HUES48 (cell line): Measurements from ENCODE around the gene PRKG1.

Experiments used
- H3K27ac ChIP-seq: one replicate; pipeline ENCODE4 v1.7.0; 2013; ENCODE audit warnings: low read depth, low read length, inconsistent platforms
- H3K27me3 ChIP-seq: 2 replicates; pipeline ENCODE4 v1.6.1; 2013; ENCODE audit warnings: mild to moderate bottlenecking, low read length; ENCODE audit not compliant: control insufficient read depth, insufficient read depth
- H3K36me3 ChIP-seq: 2 replicates; pipeline ENCODE4 v1.6.1; 2013; ENCODE audit warnings: low read length; ENCODE audit not compliant: control insufficient read depth, insufficient read depth
- H3K4me1 ChIP-seq: 2 replicates; pipeline ENCODE4 v1.6.1; 2013; ENCODE audit warnings: mild to moderate bottlenecking, low read length; ENCODE audit not compliant: control insufficient read depth, insufficient read depth
- H3K4me3 ChIP-seq: 2 replicates; pipeline ENCODE4 v1.5.1; 2013; ENCODE audit warnings: mild to moderate bottlenecking, low read depth, low read length
- H3K9ac ChIP-seq: 2 replicates; pipeline ENCODE4 v1.6.1; 2013; ENCODE audit warnings: mild to moderate bottlenecking, low read depth, low read length, moderate library complexity
- H3K9me3 ChIP-seq: 2 replicates; pipeline ENCODE4 v1.6.1; 2013; ENCODE audit warnings: low read length; ENCODE audit not compliant: control insufficient read depth, insufficient read depth

Gene PRKG1

DNA sequence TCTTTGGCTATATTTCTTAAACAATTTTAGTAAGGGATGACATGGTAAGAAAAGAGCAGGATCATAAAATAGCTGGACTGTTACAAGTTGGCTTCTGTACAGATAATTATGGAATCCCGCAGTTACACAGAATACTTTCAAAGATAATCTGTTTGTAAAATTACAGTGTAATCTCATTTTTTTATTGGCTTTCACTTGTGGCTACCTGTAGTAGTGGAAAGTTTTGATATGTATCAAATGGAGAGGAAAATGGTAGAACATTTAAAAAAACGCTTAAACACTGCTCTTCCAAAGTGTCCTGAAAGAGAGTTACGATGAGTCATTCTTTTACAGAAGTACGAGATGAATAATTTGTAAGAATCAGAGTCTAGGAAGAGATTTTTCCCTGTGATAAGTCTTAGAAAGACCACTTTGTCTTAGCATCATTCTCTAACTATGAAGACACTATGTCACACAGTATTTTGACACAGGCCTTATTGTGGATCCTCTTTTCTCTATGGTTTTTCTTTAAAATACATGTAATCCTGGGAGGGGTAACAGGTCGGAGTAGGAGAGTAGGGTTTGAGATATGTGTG, 1024.8 kb downstream of the PRKG1 start:
- Histone ChIP-seq H3K27me3 (no peaks in the 10 kb centered on the region), H3K27ac (no peak overlapping the region), H3K9ac (no peak overlapping the region), H3K4me1 (peaks cover 5% of the 10 kb centered on the region; the same call in 1 of the 2 replicates), H3K9me3 (no peaks in the 10 kb centered on the region), H3K4me3 (no peak overlapping the region), H3K36me3 (no peaks in the 10 kb centered on the region)

DNA sequence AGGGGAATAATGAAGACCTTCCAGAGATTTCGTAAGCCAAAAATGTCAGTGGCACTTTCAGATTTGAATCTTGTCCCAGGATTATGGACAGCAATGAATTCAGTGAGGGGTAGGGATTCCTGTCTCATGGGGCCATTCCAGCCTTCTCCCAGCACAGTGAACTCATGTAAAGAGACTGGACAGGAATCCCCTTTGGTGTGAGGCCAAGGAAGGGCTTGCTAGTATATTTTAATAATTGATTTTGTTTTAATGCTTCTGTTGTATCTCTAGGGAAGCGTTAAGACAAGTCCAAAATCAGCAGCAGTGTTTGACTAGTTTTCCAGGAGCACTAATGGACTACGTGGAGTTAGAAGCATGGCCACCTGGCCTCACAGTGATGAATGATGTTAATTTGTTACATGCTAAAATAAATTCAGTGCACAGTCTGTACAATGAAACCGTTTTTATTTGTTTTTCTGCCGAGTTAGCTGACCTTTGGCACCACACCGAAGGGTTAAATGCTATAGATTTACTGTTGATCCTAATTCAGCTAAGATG, 1025.8 kb downstream of the PRKG1 start:
- no peak overlapping the region for H3K27ac ChIP-seq
- H3K27me3 ChIP-seq = no peaks in the 10 kb centered on the region
- no peaks in the 10 kb centered on the region for H3K9me3 ChIP-seq
- no peak overlapping the region for H3K9ac ChIP-seq
- H3K4me3 ChIP-seq = no peak overlapping the region
- H3K36me3 ChIP-seq = no peaks in the 10 kb centered on the region
- H3K4me1 ChIP-seq = peaks cover 2% of the 10 kb centered on the region; the same call in 1 of the 2 replicates

DNA sequence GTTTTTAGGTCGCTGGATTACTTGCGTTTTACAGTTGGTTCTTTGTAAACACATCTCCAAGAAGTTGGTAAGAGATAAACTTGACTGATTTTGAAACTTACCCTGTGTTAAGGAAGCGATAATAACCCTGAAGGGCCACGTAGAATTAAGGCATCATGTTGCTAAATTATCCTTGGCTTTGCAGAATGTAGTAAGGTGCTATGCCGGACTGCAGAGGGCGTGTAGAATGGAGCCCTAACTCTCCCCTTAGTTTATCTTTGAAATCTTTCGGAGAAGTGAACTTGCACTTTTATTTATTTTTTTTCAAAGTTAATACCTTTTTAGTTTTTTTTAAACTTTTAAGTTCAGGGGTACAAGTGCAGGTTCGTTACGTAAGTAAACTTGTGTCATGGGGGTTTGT, 1031.0 kb downstream of the PRKG1 start:
- Histone ChIP-seq H3K9me3 (no peaks in the 10 kb centered on the region), H3K9ac (no peak overlapping the region), H3K4me1 (peaks cover 10% of the 10 kb centered on the region), H3K36me3 (no peaks in the 10 kb centered on the region), H3K4me3 (no peak overlapping the region), H3K27me3 (no peaks in the 10 kb centered on the region), H3K27ac (no peak overlapping the region)

DNA sequence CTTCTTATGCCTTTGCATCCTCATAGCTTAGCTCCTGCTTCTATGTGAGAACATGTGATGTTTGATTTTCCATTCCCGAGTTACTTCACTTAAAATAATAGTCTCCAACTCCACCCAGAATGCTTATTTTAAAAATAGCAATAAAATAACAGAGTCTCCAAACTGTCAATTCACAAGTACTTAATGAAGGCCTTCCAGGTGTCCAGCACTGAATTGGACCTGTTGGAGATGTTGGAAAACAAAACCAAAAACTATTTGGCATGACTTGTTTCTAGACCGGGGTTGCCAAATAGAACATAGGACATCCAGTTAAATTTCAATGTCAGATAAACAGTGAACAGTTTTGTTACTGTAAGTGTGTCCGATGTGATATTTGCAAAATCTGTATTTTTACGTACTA, 1031.7 kb downstream of the PRKG1 start:
- H3K9me3 ChIP-seq = no peaks in the 10 kb centered on the region
- H3K27ac ChIP-seq = no peak overlapping the region
- H3K36me3 ChIP-seq = no peaks in the 10 kb centered on the region
- H3K4me3 ChIP-seq = no peak overlapping the region
- H3K27me3 ChIP-seq = no peaks in the 10 kb centered on the region
- H3K9ac ChIP-seq = no peak overlapping the region
- peaks cover 10% of the 10 kb centered on the region for H3K4me1 ChIP-seq

DNA sequence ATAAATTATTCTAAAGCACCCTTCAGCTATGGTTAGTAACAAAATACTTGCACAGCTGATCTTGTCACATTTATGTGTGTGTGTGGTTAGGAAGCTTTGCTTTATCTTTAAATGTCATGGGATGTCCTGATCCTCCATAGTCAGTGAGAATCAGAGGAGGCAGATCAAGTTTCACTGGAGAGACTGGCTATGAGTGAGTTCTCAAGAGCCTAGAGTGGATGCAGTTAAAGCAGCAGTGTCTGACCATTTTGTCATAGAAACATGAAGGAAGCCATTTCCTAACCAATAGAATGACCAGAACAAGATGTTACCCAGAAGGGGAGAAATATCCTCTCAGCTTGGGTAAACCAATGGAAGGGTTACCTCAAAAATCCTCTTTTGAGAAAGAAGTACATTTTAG, 1032.6 kb downstream of the PRKG1 start:
- Histone ChIP-seq H3K4me3 (no peak overlapping the region), H3K27ac (peak overlapping the region; percentile 26), H3K4me1 (peaks cover 10% of the 10 kb centered on the region), H3K36me3 (no peaks in the 10 kb centered on the region), H3K9ac (no peak overlapping the region), H3K27me3 (no peaks in the 10 kb centered on the region), H3K9me3 (no peaks in the 10 kb centered on the region)

DNA sequence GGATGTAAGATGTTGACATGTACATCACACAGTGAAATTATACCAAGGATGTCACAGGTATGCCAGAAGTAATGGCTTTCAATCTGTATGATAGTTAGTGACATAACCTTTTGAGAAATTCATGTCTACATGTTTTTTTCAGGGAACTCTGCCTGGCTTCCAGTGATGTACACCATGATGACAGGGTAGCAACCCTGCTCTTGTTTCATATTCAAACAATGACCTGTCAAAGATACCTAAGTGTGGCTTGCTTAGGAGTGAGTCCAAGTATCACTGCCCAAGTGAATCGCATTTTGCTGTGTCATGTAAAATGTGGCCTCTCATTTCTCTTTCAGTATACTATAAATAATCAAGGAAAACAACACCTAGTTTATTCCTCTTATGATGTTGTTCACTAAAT, 1033.9 kb downstream of the PRKG1 start:
- no peaks in the 10 kb centered on the region for H3K9me3 ChIP-seq
- no peak overlapping the region for H3K9ac ChIP-seq
- H3K4me1 ChIP-seq = peaks cover 10% of the 10 kb centered on the region
- no peaks in the 10 kb centered on the region for H3K27me3 ChIP-seq
- no peak overlapping the region for H3K4me3 ChIP-seq
- no peak overlapping the region for H3K27ac ChIP-seq
- H3K36me3 ChIP-seq = no peaks in the 10 kb centered on the region

DNA sequence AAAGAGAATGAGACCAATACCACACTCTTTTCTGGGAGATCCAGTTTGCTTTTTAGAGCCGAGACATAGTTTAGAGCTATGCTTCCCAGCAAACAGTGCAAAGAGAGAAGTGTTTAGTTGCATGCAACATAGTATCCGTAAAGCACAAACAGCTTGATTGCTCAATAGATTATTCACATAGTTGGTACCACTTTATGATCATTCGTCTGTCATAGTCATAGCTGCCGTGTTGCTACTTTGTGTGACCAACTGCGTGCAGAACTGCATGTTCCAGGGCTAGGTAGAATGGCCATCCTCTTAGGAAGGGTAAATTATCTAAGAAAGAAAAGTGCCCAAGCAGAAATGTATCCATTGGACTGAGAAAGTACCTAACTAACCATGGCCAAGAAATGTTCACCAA, 1036.3 kb downstream of the PRKG1 start:
- H3K9me3 ChIP-seq = no peaks in the 10 kb centered on the region

DNA sequence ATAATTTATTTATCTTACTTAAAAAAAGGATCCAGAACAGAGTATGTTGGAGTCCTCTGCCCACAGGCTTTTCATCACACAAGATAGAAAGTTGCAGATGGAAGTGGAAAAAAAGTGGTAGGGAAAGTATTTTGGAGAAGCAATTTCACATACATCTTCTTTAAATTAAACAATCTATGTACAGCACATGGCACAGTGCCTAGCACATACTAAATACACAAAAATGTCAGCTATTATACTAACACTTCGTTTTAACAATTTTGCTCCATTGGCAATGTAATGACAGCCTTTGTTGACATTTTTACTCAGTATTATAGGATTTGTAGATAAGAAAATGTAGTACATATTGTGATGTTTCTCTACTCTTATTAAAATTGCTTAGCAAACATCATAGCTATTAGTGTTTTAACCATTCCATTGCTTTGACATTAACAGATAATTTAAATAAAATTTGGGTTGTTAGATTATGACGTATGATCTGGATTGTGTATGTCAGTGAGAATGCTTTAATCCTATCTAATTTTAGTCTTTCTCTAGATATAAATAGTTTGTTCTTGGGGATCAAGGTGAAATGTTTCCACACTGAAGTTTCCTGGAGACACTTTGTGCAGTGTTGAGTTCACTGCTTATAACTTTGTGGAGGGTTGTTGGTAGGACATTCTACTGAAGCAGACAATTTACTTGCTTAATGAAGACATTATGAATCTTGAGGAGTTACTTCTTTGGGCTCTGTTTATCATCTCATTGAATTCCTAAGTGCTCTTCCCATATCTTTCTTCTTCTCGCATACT, 1037.0 kb downstream of the PRKG1 start:
- Histone ChIP-seq H3K27me3 (no peaks in the 10 kb centered on the region), H3K4me1 (peaks cover 12% of the 10 kb centered on the region), H3K27ac (no peak overlapping the region), H3K9me3 (no peaks in the 10 kb centered on the region), H3K9ac (no peak overlapping the region), H3K4me3 (no peak overlapping the region), H3K36me3 (no peaks in the 10 kb centered on the region)

More for the DNA sequence above, 1036.3 kb downstream of the PRKG1 start:
- H3K4me3 ChIP-seq = no peak overlapping the region
- no peaks in the 10 kb centered on the region for H3K27me3 ChIP-seq
- no peaks in the 10 kb centered on the region for H3K36me3 ChIP-seq
- H3K9ac ChIP-seq = no peak overlapping the region
- H3K4me1 ChIP-seq = peaks cover 12% of the 10 kb centered on the region
- no peak overlapping the region for H3K27ac ChIP-seq

DNA sequence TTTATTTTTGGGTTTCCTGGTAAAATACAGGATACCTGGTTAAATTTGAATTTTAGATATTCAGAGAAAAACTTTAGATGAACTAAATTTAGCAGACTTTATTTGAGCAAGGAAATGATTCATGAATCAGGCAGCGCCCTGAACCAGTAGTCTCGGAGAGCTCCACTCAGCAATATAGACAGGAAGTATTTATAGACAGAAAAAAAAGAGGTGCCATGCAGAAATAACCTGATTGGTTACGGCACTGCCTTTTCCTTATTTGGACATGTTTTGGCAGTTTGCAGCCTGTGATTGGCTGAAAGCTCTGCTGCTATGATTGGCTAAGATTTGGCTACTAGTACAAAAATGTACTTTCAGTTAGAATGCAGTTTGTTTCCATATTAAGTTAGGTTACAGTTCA, 1041.5 kb downstream of the PRKG1 start:
- H3K4me3 ChIP-seq = no peak overlapping the region

DNA sequence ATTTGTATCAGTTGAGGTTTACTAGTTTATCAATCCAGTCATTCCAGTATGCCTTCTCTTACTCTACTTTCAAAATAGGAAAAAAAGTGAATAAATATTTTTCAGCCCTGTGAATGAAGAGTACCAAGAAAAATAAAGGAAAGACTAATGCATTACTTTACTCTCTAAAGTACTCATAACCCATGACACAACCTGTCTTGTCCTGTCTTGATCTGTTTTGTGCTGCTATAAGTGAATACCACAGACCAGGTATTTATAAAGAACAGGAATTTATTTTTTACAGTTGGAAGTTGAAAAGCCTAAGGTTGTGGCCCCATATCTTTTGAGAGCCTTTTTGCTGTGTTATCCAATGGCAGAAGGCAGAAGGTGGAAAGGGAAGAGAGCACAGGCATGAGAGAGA, 1045.2 kb downstream of the PRKG1 start:
- no peaks in the 10 kb centered on the region for H3K36me3 ChIP-seq
- no peak overlapping the region for H3K4me3 ChIP-seq
- H3K9ac ChIP-seq = no peak overlapping the region
- H3K9me3 ChIP-seq = no peaks in the 10 kb centered on the region
- no peaks in the 10 kb centered on the region for H3K4me1 ChIP-seq
- H3K27me3 ChIP-seq = no peaks in the 10 kb centered on the region
- H3K27ac ChIP-seq = no peak overlapping the region

More for the DNA sequence above, 1041.5 kb downstream of the PRKG1 start:
- Histone ChIP-seq H3K9ac (no peak overlapping the region), H3K9me3 (no peaks in the 10 kb centered on the region), H3K4me1 (peaks cover 7% of the 10 kb centered on the region; the same call in 1 of the 2 replicates), H3K27ac (no peak overlapping the region), H3K36me3 (no peaks in the 10 kb centered on the region), H3K27me3 (no peaks in the 10 kb centered on the region)

DNA sequence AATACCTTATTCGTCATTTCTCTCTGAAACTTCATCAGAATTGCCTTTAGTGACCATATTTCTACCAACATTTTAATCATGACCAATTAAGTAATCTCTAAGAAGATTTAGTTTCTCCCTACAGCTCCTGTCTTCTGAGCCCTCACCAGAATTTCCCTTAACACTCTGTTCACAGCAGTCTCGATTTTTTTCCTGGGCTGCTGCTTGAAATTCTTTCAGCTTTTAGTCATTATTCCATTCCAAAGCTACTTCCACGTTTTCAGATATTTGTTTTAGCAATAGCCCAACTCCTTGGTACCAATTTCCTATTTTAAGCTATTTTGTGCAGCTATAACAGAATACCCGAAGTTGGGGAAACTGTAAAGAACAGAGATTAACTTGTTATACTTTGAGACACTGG, 1047.4 kb downstream of the PRKG1 start:
- Histone ChIP-seq H3K9ac (no peak overlapping the region), H3K4me3 (no peak overlapping the region), H3K4me1 (no peaks in the 10 kb centered on the region), H3K9me3 (no peaks in the 10 kb centered on the region), H3K36me3 (no peaks in the 10 kb centered on the region), H3K27me3 (no peaks in the 10 kb centered on the region), H3K27ac (no peak overlapping the region)
